Ascending aorta (tissue), 2 donors: ENCODE results near the gene CDK9. TPM values are rescaled to one million over a fixed set of nuclear protein-coding genes. Genes with fewer than 3 reads are reported as not detected.
"Not testable (repeated sequence)": the region's sequence is repeated elsewhere in the genome, so short reads cannot be mapped to it uniquely, and the experiment has no call there.

ENCODE experiments used
- DNase-seq, 2 donors: peaks; one replicate each; pipeline ENCODE4 v3.0.0-alpha.2; 2019; ENCODE audit warnings: low spot score in 2 of 2
- H3K27ac ChIP-seq, 2 donors: fragments of 200-600 bp; sonication (generic); one replicate each; pipeline ENCODE4 v1.5.1; 2016 to 2017; ENCODE audit warnings: mild to moderate bottlenecking in 1 of 2
- H3K27me3 ChIP-seq: fragments of 200-600 bp; sonication (generic); one replicate; pipeline ENCODE4 v1.5.1; 2017
- H3K36me3 ChIP-seq, 2 donors: fragments of 200-600 bp; sonication (generic); one replicate each; pipeline ENCODE4 v1.5.1; 2016
- H3K4me1 ChIP-seq, 2 donors: fragments of 200-600 bp; sonication (generic); one replicate each; pipeline ENCODE4 v1.5.1; 2016 to 2017; ENCODE audit warnings: mild to moderate bottlenecking in 1 of 2
- H3K4me3 ChIP-seq, 2 donors: fragments of 200-600 bp; sonication (generic); one replicate each; pipeline ENCODE4 v1.5.1; 2016 to 2017; ENCODE audit warnings: mild to moderate bottlenecking in 1 of 2
- H3K9me3 ChIP-seq, 2 donors: fragments of 200-600 bp; sonication (generic); one replicate each; pipeline ENCODE4 v1.5.1; 2016
- intact Hi-C: fragments of 100-400 bp; cut with DNase I; formaldehyde crosslinking; loops from one replicate; pipeline ENCODE4 v1.15.1; 2023
- total RNA-seq: library from RNA; depleted of rRNA; stranded (reverse); fragments of >200 nt; gene quantifications from one replicate; pipeline ENCODE4 v1.1.0, GENCODE V29; 2016
- TF ChIP-seq, protein P1 (sequence below), 3 experiments: fragments of 200-600 bp in 2 of 3; fragments of 450-650 bp in 1 of 3; sonication (generic) in 2 of 3; IDR thresholded peaks; one replicate each; pipeline ENCODE4 v1.5.1; 2016 to 2019; ENCODE audit warnings: antibody characterized with exemption in 3 of 3, mild to moderate bottlenecking in 1 of 3, moderate library complexity in 1 of 3

The CDK9 gene
- total RNA-seq, 1 donor from 2014 or later, result 470 TPM

DNA sequence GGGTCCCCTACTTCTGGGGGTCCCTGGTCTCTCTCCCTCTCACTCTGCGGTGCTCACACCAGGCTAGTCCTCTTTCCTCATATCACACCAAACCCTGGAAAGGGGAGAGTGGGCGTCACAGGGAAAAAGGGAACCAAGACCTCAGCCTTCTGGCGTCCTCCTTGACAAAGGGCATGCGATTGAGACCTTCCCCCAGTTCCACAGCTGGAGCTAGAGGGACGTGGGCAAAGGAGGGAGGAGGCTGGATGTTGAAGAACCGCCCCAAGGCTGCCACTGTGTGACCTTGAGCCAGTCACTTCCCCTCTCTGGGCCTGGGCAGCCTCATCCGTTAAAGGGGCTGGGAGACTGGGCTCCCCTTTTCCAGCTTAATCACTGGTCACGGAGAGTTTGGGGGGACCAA lies 32.2 kb upstream of the CDK9 start:
- Histone ChIP-seq H3K27ac (no peak overlapping the region), H3K9me3 (no peaks in the 10 kb centered on the region), H3K27me3 (peaks cover 6% of the 10 kb centered on the region), H3K4me1 (peaks cover 0 to 4% of the 10 kb centered on the region in 2 donors), H3K36me3 (peaks cover 0 to 2% of the 10 kb centered on the region in 2 donors), H3K4me3 (no peak overlapping the region)
- no peak for DNase-seq
- TF ChIP-seq, protein P1, sequence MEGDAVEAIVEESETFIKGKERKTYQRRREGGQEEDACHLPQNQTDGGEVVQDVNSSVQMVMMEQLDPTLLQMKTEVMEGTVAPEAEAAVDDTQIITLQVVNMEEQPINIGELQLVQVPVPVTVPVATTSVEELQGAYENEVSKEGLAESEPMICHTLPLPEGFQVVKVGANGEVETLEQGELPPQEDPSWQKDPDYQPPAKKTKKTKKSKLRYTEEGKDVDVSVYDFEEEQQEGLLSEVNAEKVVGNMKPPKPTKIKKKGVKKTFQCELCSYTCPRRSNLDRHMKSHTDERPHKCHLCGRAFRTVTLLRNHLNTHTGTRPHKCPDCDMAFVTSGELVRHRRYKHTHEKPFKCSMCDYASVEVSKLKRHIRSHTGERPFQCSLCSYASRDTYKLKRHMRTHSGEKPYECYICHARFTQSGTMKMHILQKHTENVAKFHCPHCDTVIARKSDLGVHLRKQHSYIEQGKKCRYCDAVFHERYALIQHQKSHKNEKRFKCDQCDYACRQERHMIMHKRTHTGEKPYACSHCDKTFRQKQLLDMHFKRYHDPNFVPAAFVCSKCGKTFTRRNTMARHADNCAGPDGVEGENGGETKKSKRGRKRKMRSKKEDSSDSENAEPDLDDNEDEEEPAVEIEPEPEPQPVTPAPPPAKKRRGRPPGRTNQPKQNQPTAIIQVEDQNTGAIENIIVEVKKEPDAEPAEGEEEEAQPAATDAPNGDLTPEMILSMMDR (IDR thresholded peaks at IDR 0.05), result no peak
- intact Hi-C loops, result no loop called here

DNA sequence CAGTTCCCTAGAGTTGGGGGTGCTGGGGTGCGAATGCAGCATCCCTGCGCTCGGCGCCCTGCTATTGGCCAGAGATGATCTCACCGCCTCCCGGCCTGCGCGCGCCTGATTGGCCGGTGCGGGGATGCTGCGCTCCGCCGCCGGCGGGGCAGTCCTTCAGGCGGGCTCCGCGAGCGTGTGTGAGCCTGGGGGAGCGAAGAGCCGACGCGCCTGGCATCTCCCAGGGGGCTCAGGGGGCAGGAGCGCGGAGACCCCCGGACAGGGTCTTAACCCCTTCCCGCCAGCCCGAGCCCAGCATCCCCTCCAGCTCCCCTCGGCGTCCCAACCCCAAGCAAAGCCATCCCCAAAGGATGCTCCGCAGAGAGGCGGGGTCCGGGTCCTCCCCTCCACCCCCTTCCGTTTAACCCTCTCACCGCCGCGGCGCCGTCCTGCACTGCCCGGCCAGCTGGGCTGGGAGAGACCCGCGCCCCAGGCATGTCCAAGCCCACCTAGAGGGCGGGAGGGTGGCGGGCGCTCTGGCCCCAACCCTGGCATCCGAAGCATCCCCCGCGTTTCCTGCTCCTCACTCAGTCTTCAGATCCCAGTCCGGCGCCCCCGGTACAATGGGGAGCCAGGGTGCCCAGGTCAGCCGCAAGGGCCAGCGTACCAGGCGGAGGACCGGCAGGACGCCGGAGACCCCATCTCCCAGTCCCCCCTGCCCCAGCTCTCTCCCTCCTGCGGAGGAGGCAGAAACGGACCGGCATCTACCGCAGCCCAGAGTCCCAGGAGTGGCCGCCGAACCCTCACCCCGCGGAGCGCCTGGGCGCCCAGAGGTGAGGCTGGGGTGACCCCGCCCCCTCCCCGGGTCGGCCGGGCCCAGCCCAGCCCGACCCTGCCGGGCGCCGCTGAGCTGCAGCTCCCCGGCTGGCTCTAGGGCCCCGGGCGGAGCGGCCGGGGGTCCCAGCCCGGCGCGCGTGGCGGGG lies 31.5 kb upstream of the CDK9 start:
- TF ChIP-seq, protein P1 (IDR thresholded peaks at IDR 0.05), result no peak
- H3K27ac ChIP-seq, result no peak overlapping the region
- no peak for DNase-seq
- H3K4me1 ChIP-seq, result peaks cover 0 to 4% of the 10 kb centered on the region in 2 donors
- peak overlapping the region in 1 of 2 donors; percentile 33 for H3K4me3 ChIP-seq
- intact Hi-C loops, result no loop called here
- H3K36me3 ChIP-seq, result no peaks in the 10 kb centered on the region
- peaks cover 6% of the 10 kb centered on the region for H3K27me3 ChIP-seq
- no peaks in the 10 kb centered on the region for H3K9me3 ChIP-seq

DNA sequence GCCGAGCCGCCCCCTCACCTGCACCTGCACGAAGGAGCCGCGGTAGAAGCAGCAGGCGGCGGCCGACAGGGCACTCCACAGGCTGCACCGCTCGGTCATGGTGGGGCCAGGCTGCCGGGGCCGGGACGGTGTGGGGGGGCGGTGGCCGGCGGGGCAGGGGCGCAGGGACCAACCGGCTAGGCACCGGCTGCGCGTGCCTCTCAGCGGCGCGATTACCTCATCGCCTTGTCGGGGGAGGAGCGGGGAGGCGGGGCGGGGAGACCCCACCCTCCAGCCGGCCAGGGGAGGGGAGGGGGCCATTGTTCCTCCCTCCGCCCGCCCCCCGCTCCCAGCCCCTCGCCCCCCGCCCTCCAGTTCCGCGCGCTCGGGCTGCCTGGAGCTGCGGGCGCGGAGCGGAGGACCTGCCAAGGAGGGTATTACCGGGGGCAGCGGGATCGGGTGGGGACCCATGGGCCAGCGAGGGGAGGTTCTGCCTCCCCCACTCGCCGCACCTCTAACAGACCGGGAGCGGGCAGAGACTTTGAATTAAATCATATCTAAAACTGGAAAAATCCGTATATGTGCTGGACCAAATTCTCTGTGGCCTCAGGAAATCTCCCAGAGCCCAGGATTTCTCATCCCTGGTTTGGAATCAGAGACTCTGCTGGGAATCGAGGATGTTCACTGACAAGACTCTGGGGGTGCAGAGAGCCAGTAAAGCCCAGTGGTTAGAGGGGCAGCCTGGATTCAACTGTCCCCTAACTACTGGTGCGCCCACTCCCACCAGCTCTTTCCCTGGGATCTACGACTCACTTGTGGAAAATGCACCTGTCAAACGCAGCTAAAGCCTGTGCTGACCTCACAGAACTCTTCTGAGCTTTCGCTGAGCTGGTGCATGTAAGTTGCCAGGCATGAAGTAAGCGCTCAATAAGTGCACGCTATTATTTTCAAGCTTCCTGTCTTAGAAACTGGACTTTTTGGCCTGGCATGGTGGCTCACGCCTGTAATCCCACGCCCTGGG lies 30.5 kb upstream of the CDK9 start:
- Histone ChIP-seq H3K27me3 (peaks cover 6% of the 10 kb centered on the region), H3K9me3 (no peaks in the 10 kb centered on the region), H3K4me3 (peak overlapping the region in 1 of 2 donors; percentile 33), H3K36me3 (no peaks in the 10 kb centered on the region), H3K4me1 (peaks cover 0 to 4% of the 10 kb centered on the region in 2 donors), H3K27ac (no peak overlapping the region)
- intact Hi-C loops, result no loop called here
- no peak for DNase-seq
- TF ChIP-seq, protein P1 (IDR thresholded peaks at IDR 0.05), result no peak

DNA sequence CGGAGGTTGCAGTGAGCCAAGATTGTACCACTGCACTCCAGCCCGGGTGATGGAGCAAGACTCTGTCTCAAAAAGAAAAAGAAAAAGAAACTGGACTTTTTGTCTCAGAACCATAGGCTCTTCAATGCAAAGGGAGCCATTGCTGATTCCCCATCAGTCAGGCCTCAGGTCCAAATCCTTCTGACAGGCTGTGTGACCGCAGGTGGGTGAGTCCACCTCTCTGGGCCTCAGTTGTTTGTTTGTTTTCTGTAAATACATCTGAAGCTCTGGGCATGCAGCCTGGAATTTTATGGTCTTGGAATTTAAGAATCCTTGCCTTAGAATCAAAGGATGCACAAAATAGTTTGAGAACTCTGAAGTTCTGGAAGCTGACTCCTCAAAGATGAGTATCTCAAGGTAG lies 29.6 kb upstream of the CDK9 start:
- Histone ChIP-seq H3K4me1 (peaks cover 0 to 4% of the 10 kb centered on the region in 2 donors), H3K36me3 (no peaks in the 10 kb centered on the region), H3K27ac (no peak overlapping the region), H3K4me3 (no peak overlapping the region), H3K9me3 (no peaks in the 10 kb centered on the region), H3K27me3 (peaks cover 6% of the 10 kb centered on the region)
- intact Hi-C loops, result no loop called here
- DNase-seq, result no peak
- TF ChIP-seq, protein P1 (IDR thresholded peaks at IDR 0.05), result no peak

DNA sequence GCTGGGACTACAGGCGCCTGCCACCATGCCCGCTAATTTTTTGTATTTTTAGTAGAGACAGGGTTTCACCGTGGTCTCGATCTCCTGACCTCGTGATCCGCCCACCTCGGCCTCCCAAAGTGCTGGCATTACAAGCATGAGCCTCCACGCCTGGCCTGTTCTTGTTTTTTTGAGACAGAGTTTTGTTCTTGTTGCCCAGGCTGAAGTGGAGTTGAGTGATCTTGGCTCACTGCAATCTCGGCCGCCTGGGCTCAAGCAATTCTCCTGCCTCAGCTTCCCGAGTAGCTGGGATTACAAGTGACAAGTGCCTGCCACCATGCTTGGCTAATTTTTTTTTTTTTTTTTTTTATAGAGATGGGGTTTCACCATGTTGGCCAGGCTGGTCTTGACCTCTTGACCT lies 29.1 kb upstream of the CDK9 start:
- H3K4me3 ChIP-seq, DNase-seq, intact Hi-C loops, H3K36me3 ChIP-seq, H3K27ac ChIP-seq, H3K27me3 ChIP-seq, H3K9me3 ChIP-seq, H3K4me1 ChIP-seq: not testable (repeated sequence)
